DMS153 treated with DMSO at 0.1 percent for 48 hours (cell line): Measurements from ENCODE around the gene DIAPH3.

ENCODE experiments used
- DNase-seq: peaks from one replicate; lab custom pipeline; 2025; ENCODE audit not compliant: unreplicated experiment; lab: John Stamatoyannopoulos, UW

The DIAPH3 gene

DNA sequence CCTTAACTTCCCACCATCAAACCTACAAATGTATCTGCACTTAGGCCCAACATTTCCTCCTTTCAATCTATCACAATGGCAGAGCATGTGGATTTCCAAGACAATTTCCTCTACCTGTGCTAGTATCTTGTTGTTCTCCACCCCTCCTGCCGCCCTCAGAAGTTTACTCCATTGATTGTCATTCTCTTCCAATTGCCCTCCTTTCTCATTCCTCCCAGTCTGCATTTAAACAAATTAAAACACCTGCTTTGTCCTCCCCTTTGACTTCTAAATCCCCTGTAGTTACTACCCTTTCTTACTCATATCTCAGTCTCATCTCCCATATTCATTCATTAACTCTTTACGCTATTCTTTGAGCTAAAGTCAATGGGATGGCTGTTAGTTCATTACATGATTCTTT is 370.6 kb downstream of the DIAPH3 start:
- DNase-seq = no peak

DNA sequence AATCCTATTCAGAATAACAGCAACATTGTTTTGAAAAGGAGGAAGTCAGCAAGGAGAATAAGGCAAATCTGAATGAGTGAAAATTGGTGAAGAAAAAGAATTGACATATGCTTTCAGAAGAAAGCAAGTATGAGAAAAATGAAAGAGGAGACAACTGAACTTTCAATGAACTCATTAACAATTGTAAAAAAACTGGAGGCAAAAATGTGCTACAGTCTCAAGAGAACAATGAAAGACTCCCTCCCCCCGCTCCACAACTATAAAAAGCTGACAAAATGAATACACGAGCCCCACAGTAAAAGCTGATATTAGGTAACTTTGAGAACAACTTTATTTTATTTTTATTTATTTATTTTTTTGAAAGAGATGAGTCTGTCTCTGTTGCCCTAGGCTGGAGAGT is 373.1 kb downstream of the DIAPH3 start:
- DNase-seq = no peak

DNA sequence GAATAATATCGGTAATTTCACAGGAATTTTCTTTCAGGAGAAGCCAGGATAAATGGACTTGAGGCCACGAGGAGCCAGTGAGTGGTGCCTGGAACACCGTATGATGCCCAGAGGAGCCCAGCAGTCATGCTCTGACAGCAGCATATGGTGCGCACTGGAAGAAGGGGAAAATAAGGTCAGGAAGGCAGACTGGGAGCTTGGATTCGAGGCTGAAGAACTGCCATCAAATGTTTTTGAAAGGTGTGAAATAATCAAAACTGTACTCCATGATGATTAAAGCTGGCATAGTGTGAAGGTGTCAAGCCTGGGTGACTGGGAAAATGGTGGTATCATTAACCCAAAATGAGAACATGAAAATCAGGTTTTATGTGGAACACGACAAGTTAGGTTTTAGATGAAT is 374.2 kb downstream of the DIAPH3 start:
- no peak for DNase-seq

DNA sequence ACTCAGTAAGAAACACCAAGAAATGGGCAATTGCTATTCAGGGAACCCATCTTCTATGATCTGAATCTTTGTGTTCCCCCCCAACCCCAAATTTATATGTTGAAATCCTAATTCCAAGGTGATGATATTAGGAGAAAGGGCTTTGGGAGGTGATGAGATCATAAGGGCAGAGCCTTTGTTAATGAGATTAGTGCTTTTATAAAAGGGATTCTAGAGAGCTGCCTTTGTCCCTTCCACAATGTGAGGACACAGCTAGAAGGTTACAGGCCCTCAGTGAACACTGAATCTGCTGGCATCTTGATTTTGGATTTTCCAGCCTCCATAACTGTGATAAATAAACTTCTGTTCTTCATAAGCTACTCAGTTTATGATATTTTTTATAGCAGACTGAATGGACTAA is 376.0 kb downstream of the DIAPH3 start:
- DNase-seq = no peak

DNA sequence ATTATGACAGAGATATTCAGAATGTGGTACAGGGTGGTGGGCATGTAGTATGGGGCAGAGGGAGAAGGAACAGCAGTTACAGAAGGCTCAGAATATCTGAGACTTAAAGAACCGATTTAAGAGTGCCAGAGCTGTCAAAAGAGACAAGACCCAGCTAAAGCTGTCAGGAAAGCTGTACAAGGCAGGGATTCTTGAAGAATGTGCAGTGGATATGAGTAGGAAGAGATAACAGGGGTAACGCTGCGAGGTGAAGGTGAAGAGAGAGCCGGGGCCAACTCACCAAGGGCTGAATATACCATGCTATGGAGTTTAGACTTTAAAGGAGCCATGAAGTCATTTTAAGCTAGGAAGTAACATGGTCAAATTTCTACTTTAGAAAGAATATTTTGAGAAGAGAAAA is 381.0 kb downstream of the DIAPH3 start:
- no peak for DNase-seq

DNA sequence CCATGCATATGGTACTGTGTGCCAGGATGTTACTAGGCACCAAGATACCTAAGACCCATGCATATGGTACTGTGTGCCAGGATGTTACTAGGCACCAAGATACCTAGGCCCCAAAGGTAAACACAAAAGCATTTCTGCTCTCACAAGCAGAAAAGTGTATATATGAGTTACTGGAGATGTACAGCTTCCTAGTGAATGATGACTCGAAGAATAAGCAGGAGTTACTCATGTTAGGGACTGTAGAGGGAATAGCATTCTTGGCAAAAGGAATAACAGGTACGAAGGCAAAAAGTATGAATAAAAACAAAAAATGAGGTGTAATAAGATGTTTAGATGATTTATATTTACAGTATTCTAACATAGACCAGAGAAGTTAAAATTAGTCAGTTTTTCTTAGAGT is 383.7 kb downstream of the DIAPH3 start:
- no peak for DNase-seq

DNA sequence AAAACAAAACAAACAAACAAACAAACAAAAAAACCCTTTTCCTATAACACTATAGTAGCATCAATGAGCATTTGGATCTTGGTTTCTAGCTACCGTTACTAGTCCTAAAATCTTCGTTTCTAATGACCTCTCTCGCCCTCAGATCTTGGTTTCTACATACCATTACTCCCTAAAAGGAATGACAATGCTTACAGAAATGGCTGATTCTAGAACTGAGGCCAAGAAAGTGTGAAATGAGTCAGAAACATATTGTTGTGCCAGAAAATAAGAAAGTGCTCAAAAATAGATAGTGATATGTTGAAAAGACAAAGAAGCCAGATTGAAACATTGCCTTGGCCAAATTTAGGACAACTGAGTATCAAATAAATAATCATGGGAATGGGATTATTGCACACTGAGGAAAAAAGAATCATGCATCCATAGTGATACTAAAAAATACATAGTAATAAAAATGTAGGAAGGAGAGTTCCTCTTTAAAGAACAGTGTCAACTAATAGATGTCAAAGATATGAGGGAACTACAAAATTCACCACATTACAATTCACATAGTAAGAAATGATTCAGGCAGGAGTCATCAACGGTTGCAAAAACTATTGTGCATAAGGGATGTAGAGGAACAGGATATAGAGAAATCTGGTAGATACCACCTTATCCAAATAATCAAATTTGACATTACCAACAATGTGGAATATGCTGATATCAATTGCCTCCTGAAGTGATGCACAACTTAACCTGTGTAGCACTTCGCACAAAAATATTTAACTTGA is 386.6 kb downstream of the DIAPH3 start:
- DNase-seq = no peak

DNA sequence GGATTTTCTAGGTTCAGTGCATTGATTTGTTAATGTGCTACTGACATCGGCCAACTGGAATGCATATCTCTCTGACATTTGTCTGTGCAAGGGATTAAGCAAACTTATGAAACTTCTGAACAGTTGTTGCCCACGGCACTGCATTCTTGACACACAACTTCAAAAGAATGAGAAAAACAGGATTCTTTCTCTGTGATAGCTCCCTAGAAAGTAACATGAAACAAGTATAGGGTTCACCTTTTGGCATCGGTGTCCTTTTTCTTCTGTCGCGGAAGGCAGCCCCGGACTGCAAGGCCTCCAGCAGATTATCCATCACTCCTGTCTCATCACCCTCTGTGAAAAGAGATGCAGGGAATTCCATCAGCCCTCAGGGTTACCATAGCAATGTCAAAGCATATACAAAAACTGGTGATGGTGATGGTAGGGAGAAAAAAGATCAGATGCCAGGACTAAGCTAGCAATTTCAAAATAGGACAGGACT is 389.2 kb downstream of the DIAPH3 start:
- no peak for DNase-seq

DNA sequence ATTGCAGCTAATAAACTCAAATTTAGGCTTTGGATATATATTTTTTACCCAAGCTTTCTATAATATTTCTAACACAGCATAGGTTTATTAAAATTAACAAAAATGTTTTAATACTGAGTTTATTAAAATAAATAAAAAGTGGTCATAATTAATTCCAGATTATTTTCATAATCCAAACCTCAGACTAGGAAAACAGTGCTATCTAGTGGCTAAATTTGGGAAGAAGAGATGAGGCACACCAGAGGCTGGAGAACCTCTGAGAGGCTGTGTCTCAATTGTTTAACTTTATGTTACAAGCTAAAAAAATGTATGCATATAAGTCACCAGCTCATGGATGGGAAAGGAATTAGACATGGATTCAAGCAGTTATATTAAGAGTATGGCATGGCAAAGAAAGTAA is 392.5 kb downstream of the DIAPH3 start:
- DNase-seq = no peak

DNA sequence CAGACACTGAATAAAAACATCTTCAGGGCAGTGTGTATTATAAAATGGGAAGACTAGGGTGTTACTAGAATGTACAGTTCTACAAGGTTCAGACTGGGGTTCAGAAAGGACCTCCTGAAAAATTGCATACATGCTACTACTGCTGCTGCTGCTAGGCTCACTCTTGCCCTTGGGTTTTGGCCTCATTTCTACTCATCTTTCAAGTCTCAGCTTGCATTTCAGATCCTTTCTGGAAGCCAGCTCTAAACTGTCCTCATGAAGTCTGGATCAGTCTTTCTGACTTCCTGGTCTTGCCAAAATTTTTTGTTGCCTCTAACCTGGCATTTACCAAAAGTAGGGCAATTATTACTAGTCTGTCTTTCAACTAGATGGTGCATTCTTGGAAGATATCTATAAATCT is 393.3 kb downstream of the DIAPH3 start:
- DNase-seq = no peak

DNA sequence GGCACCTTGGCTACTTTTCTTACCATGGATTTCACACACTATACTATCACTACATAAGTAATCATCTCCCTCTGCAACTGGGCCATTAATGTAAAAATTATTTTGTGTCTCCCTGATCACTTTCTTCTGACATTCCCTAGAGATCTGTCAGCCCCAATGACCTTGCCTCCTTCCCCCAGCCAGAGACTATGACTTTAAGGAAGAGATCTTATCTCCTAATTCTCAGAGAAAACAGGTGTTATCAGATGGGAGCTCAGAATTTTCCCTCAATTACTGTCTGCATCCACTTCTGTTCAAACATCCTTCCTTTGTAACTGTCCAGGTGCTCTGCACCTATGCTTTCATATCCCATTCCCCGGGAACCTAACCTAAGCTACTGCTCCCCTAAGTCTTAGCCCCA is 397.5 kb downstream of the DIAPH3 start:
- no peak for DNase-seq

DNA sequence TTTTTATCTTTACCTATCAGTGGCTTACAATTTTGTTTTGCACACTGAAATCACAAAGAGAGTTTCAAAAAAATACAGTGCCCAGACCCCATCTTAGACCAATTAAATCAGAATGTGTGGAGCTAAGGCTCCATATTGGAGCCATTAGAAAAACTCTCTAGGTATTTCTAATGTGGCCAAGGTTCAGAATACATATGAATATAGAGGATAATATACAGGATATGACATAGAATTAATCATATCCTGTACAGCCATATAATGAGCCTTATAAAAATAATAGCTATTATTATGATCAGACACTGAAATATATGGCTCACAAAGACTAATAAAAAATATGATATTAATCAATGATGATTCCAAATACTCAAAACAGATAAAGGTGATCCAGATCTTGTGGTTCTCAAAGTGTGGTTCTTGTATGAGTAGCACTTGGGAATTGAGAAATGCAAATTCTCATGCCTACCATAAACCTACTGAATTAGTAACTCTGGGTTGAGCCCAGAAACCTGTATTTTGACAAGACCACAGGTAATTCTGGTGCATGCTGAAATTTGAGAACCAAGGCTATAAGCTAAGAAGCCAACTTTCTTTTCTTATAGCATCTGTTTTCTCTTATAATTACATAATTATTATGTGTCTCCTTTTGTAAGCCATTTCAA is 408.0 kb downstream of the DIAPH3 start:
- no peak for DNase-seq

DNA sequence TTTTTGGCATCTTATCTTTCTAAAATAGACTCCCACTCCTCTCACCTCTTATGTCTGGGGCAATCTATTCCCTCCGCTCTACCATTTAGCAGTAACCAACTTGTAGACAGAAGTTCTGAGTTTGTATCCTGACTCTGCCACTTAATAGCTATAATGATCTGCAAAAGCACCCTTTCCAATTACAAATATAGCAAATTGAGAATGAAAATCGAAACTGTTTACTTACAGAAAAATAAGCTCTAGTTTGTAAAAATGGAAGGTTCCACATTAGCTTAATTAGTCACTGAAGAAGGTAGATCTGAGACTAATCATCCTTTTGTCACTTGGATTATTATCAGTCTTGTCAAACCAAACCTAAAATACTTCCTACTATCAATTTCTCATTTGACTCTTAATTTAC is 409.3 kb downstream of the DIAPH3 start:
- no peak for DNase-seq

DNA sequence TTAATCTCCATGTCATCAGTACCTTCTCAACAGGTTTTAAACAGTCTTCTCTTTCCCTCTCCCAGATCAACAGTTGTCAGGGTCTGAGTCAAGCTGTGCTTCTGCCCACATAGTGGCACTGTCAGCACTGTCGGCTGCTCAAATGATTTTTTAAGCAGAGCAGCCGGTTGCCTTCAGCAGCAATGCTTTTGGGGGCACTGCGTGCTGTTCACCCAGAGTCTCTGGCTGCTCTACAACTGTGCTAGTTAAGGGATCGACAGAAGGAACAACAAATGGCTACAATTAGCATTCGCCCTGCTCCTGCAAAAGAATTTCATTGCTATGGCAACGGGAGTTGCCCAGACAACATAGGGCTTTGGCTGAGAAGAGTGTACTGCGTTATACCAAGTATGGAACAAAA is 412.9 kb downstream of the DIAPH3 start:
- no peak for DNase-seq

DNA sequence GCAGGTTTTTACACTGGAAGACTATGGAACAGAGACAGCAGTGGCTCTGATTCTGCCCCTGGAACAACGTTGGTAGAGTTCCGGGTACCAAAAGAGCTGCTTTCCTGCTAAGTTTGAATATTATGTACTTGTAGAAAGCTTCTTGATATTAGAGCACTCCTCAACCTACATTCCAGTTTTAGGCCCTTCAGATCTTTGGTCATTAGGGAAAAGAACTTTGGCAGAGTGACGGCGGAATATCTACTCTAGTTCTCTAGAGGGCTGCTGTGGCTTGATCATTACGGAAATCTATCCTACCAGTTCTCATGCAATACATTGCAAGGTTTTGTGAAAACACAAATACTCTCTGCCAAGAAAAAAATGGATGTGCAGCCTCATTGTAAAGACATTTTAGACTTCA is 415.7 kb downstream of the DIAPH3 start:
- DNase-seq = no peak

DNA sequence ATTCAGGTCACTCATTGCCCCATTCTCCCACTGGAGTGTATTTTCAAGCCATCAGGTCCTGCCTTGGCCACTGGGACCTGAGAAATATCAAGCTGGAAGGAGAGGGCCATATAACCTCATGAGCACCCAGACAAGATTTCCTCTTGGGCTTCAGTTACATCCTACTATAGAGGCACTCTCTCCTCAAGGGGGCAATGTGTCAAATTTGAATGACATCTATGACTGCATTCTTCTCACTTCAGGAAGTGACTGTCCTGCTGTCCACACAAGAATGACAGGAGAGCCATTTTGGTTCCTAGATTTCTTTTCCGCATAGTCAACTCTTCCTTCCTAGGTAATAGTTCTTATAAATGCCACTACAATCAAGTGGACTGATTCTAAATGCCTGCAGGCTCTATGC is 416.2 kb downstream of the DIAPH3 start:
- no peak for DNase-seq

DNA sequence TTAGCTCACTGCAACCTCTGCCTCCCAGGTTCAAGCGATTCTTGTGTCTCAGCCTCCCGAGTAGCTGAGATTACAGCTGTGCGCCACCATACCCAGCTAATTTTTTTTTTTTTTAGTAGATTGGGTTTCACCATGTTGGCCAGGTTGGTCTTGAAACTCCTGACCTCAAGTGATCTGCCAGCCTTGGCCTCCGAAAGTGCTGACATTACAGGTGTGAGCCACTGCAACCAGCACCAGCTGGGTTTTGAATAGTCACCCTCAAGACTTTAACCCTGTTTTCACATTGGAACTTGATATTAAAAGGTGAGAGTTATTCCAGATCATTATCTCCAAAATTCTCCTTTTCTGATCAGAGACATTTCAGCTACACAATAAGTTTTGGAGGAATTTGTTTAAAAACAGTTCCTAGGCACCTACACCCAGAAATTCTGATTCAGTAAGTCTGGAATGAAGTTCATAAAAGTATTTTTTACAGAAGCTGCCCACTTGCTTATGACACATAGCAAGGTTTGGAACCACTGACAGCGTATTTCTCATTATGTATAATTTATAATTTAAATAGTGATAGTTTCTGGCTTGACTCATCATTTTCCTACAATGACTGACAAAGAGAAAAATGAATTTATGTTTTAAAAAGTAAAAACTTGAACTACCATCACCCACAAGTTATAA is 417.3 kb downstream of the DIAPH3 start:
- no peak for DNase-seq

DNA sequence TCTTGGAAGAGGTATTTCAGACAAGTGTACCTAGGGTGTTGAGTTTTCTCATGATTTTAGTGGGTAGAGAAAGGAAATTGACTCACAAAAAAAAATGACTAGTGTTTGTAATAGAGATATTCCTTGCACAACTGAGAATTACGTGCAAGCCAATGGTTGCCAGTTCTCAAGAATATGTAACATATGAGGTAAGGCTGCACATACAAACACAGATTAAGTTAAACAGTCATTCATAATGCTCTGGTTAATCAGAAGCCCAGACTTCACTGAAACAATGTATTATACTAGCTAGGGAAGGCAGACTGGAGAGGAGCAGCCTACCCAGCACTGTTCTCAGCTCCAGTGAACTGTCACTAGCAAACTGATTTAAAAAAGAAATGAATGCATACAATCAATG is 418.3 kb downstream of the DIAPH3 start:
- DNase-seq = no peak

DNA sequence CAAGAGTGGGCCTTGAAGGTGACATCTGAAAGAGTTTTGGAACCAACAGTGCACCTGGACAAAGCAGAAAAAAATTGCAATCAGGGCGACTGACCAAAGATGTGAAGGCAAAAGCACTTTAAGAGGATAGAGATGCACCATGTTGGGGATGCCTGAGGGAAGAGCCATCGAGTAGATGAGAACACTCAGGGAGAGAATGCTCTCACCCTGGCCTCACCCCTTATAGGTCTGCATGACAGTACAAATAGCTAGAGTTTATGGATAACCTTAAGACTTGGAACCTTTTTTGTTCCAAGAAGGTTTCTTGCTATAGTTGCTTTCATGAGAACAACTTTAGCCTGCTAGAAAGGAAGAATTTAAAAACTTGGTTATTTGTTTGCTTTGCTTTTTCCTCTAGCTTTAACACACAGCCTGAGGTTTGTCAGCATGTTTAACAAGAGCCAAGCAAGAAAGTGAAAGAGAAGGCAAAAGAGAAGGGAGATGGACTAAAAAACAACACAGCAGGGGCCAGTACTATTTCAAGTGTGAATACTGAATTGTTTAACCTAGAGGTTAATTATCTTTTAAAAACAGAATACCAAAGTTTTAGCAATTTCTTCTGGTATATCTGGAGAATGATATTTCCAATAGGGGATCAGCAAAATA is 418.9 kb downstream of the DIAPH3 start:
- DNase-seq = no peak

DNA sequence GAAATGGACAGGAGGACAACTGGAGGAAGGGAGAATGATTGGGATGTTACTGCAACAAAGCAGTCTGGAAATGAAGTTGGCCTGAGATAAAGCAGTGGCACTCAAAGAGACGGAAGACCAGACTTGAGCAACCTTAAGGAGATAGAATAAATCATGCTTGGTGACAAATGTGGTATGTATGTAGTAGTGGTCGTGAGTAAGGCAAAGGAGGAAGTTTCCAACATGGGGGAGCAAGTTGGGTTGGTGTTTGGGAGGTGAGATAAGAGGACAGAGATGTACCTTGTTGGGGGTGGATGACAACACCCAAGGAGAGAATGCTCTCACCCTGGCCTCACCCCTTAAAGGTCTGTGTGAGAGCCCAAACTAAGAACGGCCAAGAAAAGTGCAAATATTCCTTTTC is 420.5 kb downstream of the DIAPH3 start:
- no peak for DNase-seq

DNA sequence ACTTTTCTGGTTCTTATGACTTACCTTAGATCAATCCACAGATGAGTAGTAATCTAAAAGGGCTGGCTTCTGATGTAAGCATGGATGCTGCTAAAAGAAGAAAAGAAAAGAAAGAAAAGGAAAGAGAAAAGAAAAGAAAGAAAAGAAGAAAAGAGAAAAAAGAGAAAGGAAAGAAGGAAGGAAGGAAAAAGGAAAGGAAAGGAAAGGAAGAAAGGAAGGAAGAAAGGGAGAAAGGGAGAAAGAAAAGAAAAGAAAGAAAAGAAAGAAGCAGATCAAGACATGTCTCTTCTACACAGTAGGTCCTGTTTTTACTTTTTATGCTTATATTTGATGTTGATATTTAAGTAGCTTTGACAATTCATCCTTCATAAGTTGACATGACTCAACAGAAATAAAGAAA is 421.3 kb downstream of the DIAPH3 start:
- no peak for DNase-seq

DNA sequence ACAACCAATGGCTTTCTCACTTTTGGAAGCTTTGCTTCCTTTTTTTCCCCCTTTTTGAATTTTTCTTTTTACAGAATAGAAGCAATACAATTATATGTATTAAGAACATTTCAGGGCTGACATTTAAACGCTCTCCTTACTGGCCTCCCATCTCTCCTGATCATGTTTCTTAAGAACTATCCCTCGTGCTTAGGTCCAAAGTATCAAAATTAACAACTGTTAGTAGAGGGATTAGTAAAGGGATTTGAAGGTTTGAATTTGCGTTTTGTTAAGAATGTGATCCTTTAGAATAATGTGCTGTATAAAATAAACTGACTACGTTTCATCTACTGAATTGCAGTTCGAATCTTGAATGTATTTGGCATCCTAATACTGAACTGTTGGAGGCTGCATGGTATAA is 424.8 kb downstream of the DIAPH3 start:
- no peak for DNase-seq
